Omental fat pad (tissue), 4 donors: ENCODE data around the gene KCNA4. TPM values are rescaled to one million over a fixed set of nuclear protein-coding genes. Genes with fewer than 3 reads are reported as not detected.

Experiments
- ATAC-seq: fragments of 150-250 bp; one replicate; pipeline ENCODE4 v1.9.1; 2016; ENCODE audit warnings: mild to moderate bottlenecking, moderate library complexity; ENCODE audit not compliant: low FRiP score
- DNase-seq: peaks from one replicate; pipeline ENCODE4 v3.0.0-alpha.2; 2019; ENCODE audit warnings: low spot score
- total RNA-seq, 4 donors: library from RNA; depleted of rRNA; stranded (reverse); fragments of >200 nt; gene quantifications; one replicate each; pipeline ENCODE4 v1.1.0, GENCODE V29; 2016
- TF ChIP-seq, protein P1 (sequence below), 3 donors: fragments of 450-650 bp; IDR thresholded peaks; one replicate each; pipeline ENCODE4 v1.5.1; 2016 to 2017; ENCODE audit warnings: antibody characterized with exemption in 3 of 3, mild to moderate bottlenecking in 3 of 3, moderate library complexity in 2 of 3

The KCNA4 gene
- total RNA-seq, 4 donors from 2014 or later, result 3.0 to 15.9 (median 5.2) TPM; not detected in 1

DNA sequence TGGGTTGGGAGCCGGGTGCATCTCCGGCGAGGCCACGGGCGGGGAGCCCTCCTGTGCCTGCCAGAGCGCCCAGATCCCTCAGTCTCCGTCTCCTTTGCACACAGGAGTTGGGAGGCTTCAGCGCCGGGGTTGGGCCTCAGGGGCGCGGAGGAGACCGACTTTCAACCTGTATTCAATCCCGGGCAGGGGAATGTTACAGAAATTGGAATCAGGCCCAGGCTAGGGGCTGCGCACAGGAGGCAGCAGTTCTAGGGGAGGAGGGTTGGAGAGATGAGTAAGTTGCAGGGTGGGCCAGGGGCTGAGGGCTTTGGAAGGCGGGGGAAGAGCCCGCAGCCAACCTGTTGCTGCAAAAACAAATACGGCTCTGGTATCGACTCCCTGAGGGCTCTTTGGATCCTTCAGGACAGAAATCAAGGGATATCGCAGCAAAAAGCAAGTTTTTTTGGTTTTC is 640 bp upstream of the KCNA4 start:
- TF ChIP-seq, protein P1, sequence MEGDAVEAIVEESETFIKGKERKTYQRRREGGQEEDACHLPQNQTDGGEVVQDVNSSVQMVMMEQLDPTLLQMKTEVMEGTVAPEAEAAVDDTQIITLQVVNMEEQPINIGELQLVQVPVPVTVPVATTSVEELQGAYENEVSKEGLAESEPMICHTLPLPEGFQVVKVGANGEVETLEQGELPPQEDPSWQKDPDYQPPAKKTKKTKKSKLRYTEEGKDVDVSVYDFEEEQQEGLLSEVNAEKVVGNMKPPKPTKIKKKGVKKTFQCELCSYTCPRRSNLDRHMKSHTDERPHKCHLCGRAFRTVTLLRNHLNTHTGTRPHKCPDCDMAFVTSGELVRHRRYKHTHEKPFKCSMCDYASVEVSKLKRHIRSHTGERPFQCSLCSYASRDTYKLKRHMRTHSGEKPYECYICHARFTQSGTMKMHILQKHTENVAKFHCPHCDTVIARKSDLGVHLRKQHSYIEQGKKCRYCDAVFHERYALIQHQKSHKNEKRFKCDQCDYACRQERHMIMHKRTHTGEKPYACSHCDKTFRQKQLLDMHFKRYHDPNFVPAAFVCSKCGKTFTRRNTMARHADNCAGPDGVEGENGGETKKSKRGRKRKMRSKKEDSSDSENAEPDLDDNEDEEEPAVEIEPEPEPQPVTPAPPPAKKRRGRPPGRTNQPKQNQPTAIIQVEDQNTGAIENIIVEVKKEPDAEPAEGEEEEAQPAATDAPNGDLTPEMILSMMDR (IDR thresholded peaks at IDR 0.05), result no peak
- DNase-seq (no peak), ATAC-seq (peak; percentile 16)

DNA sequence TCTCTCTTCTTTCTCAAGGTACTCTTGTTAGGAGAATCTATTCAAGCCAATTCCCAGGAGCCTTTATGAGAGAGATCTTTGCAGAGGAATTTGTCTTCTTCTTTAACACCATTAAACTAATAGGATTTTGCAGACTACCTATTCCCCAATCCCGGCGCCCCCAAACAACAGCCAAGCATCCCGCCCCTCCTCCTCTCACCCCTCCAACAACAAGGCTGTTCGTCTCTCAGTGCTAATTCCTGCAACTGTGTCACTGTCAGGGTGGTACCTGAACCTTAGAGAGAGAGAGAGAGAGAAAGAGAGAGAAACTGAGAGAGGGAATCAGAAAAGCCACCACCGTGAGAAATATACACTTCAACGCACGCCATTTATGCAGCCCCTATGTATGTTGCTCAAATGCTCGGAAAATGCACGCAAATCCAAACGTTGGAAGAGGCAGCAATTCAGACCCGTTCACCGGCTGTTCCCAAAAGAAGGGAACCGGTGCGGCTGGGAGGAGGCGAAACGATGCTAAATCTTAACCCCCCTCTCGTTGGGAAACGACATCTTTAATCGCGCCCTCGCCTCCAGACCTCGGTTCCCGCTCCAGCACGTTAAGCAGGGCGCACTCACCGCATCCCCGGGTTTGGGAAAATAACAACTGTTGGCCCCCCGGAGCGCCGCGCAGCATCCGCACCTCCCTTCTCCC is 961 bp downstream of the KCNA4 start:
- ATAC-seq, result no peak
- no peak for DNase-seq
- TF ChIP-seq, protein P1 (IDR thresholded peaks at IDR 0.05), result no peak

DNA sequence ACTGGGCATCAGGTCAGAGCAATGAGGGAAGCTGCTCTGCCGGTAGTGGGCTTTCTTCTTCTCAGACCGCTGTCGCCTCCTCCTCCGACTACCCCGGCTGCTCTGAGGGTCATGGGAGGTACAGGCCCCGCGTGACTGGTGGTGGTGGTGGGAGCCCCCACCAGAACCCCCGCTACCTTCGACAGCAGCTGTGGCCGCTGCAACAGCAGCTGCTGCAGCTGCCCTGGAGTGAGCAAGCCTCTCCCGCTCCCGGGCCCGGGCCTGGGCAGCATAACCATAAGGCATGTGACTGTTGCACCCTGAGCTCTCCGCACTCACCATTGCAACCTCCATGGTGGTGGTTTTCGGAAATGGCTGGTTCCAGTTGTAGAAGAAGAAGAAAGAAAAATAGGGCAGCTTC is 4.5 kb downstream of the KCNA4 start:
- ATAC-seq, result no peak
- TF ChIP-seq, protein P1 (IDR thresholded peaks at IDR 0.05), result no peak
- DNase-seq, result no peak

DNA sequence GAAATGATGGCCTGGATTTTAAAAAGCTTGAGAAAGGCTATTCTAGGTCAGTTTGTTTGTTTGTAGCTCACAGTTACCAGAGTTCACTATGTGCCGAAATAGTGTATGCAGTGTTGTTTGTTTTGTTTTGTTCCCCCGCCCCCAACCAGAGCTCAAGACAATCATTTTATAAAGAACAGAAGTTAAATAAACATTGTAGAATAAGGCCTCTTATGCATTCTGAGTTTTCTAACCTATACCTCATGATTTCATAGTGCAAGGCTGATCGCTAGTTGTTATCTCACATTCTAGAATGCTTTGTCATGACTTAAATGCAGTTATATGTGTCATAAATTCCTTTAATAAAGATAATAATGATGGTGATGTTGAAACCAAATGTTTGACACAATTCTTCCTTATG is 7.8 kb downstream of the KCNA4 start:
- TF ChIP-seq, protein P1 (IDR thresholded peaks at IDR 0.05), result no peak
- ATAC-seq (peak; percentile 78), DNase-seq (no peak)

DNA sequence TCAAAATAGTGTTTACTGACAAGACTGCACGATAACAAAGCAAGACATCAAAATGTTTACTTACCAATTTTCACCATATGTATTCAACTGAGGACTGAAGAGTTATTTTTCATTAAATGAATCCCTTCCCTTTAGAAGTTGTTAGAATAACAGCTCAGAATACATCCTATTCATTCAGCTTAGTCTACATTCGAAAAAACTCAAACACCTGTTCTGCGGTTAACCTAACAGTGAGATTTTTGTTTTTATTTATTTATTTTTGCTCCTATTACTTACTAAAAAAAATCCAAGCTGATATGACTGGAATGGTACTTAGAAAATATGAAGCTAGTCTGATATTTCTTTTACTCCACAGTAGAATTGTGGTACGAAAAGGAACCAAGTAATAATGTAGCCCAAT is 10.0 kb downstream of the KCNA4 start:
- TF ChIP-seq, protein P1 (IDR thresholded peaks at IDR 0.05), result no peak
- DNase-seq, result no peak
- ATAC-seq, result no peak

DNA sequence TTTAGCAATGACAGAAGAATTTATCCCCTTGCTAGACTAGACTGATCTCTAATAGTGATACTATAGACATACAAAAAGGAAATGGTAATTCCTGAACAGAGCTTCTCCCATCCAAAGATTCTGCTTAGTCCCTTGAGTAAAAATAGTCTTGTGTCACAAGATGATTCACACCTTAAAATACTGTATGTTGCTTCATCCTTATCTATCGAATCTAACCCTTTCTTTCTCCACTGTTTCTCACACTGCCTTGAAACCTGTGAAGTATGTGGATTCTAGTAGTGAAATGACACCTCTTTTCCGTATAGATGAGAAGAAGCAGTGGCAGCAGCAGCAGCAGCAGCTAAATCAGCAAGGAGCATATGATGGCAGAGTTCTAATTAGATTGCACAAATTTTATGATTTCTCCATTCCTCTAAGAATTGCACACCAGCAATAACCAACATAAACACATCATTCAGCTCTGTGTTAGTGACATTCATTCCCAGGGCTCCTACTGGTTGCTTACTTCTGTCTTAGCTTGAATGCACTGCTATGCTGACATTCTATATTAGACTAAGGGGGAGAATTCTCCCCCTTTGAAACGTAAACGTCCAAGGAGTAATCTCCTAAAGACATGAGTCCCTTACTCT is 14.6 kb downstream of the KCNA4 start:
- no peak for DNase-seq
- TF ChIP-seq, protein P1 (IDR thresholded peaks at IDR 0.05), result no peak
- ATAC-seq, result peak; percentile 54
